Neural crest cell (in vitro differentiated cells): ENCODE data around the gene RBM43. TPM values are rescaled to one million over a fixed set of nuclear protein-coding genes. Genes with fewer than 3 reads are reported as not detected.
"Not testable (repeated sequence)": the region's sequence is repeated elsewhere in the genome, so short reads cannot be mapped to it uniquely, and the experiment has no call there.

Experiments used
- DNase-seq: peaks from one replicate; pipeline ENCODE4 v3.0.0; 2021; ENCODE audit warnings: low read depth, mixed read lengths, low spot score
- H3K27ac Mint-ChIP-seq: one replicate; pipeline ENCODE4 v1.8.0; 2021; ENCODE audit warnings: mild to moderate bottlenecking, mixed read lengths; ENCODE audit not compliant: unreplicated experiment
- H3K27me3 Mint-ChIP-seq: 2 replicates; pipeline ENCODE4 v1.8.0; 2021; ENCODE audit warnings: low read depth, mild to moderate bottlenecking, mixed read lengths
- H3K36me3 Mint-ChIP-seq: 2 replicates; pipeline ENCODE4 v1.8.0; 2021; ENCODE audit warnings: low read depth, mild to moderate bottlenecking, mixed read lengths
- H3K4me1 Mint-ChIP-seq: 2 replicates; pipeline ENCODE4 v1.8.0; 2021; ENCODE audit warnings: mixed read lengths
- H3K4me3 Mint-ChIP-seq: one replicate; pipeline ENCODE4 v1.8.0; 2021; ENCODE audit warnings: mild to moderate bottlenecking, mixed read lengths
- H3K9me3 Mint-ChIP-seq: 2 replicates; pipeline ENCODE4 v1.8.0; 2021; ENCODE audit warnings: mixed read lengths
- CTCF ChIP-seq: fragments of 200-600 bp; sonication (generic); conservative IDR thresholded peaks from 2 replicates; pipeline ENCODE4 v1.5.0; 2021; ENCODE audit warnings: antibody characterized with exemption, mild to moderate bottlenecking
- total RNA-seq: library from RNA; stranded (reverse); gene quantifications from 2 replicates; pipeline ENCODE4 v1.2.1, GENCODE V29; 2021

Gene RBM43
- total RNA-seq, 1 donor from 2014 or later = 8.1 TPM

GRCh38 chr2:151299920-151300539, 38.4 kb upstream of the RBM43 start:
- Mint-ChIP-seq H3K27me3 (no peaks in the 10 kb centered on the region), H3K9me3 (peaks cover 4% of the 10 kb centered on the region), H3K4me3 (no peak overlapping the region), H3K36me3 (no peaks in the 10 kb centered on the region), H3K4me1 (no peaks in the 10 kb centered on the region), H3K27ac (no peak overlapping the region)
- DNase-seq = no peak
- no peak for TF ChIP-seq CTCF

- no peaks in the 10 kb centered on the region for H3K36me3 Mint-ChIP-seq
- no peaks in the 10 kb centered on the region for H3K4me1 Mint-ChIP-seq
- TF ChIP-seq CTCF = no peak
- H3K9me3 Mint-ChIP-seq = no peaks in the 10 kb centered on the region
- H3K27me3 Mint-ChIP-seq = no peaks in the 10 kb centered on the region
- no peak overlapping the region for H3K4me3 Mint-ChIP-seq
- no peak overlapping the region for H3K27ac Mint-ChIP-seq
- no peak for DNase-seq
Observed at GRCh38 chr2:151297882-151298281, 36.2 kb upstream of the RBM43 start.

DNA sequence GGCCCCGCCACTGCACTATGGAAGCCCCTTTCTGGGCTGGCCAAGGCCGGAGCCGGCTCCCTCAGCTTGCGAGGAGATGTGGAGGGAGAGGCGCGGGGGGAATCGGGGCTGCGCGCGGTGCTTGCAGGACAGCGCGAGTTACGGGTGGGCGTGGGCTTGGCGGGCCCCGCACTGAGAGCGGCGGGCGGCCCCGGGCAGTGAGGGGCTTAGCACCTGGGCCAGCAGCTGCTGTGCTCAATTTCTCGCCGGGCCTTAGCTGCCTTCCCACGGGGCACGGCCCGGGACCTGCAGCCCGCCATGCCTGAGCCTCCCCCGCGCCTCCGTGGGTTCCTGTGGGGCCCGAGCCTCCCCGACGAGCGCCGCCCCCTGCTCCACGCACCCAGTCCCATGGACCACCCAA, 34.3 kb upstream of the RBM43 start:
- not testable (repeated sequence) for DNase-seq, H3K4me3 Mint-ChIP-seq, H3K4me1 Mint-ChIP-seq, H3K36me3 Mint-ChIP-seq, H3K9me3 Mint-ChIP-seq, H3K27ac Mint-ChIP-seq, H3K27me3 Mint-ChIP-seq

DNA sequence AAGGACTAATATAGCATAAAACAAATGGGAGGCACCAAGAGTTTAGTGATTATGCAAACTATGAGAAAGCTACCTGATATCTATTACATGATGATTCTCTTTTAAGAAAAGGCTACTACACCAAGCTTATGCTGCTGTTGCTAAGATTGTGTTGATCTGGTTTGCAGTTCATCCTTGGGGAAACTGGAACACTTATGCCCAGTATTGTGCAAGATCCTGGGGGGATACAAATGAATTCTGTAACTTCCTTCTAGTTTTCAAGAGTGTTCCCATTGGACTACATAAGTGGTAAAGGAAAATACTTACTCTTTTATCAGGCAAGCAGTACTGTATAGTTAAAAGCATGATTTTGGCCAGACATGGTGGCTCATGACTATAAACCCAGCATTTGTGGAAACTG, 30.9 kb upstream of the RBM43 start:
- H3K9me3 Mint-ChIP-seq = no peaks in the 10 kb centered on the region
- H3K36me3 Mint-ChIP-seq = no peaks in the 10 kb centered on the region
- no peak overlapping the region for H3K27ac Mint-ChIP-seq
- H3K4me3 Mint-ChIP-seq = no peak overlapping the region
- DNase-seq = no peak
- TF ChIP-seq CTCF = no peak
- H3K27me3 Mint-ChIP-seq = peaks cover 9% of the 10 kb centered on the region
- peaks cover 9% of the 10 kb centered on the region for H3K4me1 Mint-ChIP-seq

DNA sequence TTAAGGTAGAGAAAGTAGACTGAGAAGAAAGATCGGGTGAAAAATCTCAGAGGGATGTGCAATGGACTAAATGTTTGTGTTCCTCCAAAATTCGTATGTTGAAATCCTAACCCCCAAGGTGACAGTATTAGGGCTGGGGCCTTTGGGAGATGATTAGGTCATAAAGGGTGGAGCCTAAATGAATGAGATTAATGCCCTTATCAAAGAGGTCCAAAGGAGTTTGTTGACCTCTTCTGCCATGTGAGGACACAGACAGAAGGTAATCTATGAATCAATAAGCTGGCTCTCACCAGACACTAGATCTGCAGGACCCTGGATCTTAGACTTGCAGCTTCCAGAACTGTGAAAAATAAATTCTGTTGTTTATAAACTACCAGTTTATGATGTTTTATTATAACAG, 30.5 kb upstream of the RBM43 start:
- Mint-ChIP-seq H3K9me3 (no peaks in the 10 kb centered on the region), H3K27me3 (peaks cover 9% of the 10 kb centered on the region), H3K4me1 (peaks cover 9% of the 10 kb centered on the region), H3K4me3 (no peak overlapping the region), H3K27ac (no peak overlapping the region), H3K36me3 (no peaks in the 10 kb centered on the region)
- no peak for DNase-seq
- no peak for TF ChIP-seq CTCF

- peaks cover 9% of the 10 kb centered on the region for H3K27me3 Mint-ChIP-seq
- H3K36me3 Mint-ChIP-seq = no peaks in the 10 kb centered on the region
- no peak overlapping the region for H3K27ac Mint-ChIP-seq
- no peak for TF ChIP-seq CTCF
- no peaks in the 10 kb centered on the region for H3K9me3 Mint-ChIP-seq
- DNase-seq = no peak
- H3K4me3 Mint-ChIP-seq = no peak overlapping the region
- H3K4me1 Mint-ChIP-seq = peaks cover 9% of the 10 kb centered on the region
Observed at GRCh38 chr2:151291224-151291623, 29.6 kb upstream of the RBM43 start.
